Stromal cell of bone marrow (primary cell): ENCODE results near the gene CACNA1A.
"Not testable (repeated sequence)": the region's sequence is repeated elsewhere in the genome, so short reads cannot be mapped to it uniquely, and the experiment has no call there.

ENCODE experiments used
- DNase-seq: peaks from one replicate; pipeline ENCODE4 v3.0.0-alpha.2; 2012; ENCODE audit warnings: low read depth

CACNA1A gene

DNA sequence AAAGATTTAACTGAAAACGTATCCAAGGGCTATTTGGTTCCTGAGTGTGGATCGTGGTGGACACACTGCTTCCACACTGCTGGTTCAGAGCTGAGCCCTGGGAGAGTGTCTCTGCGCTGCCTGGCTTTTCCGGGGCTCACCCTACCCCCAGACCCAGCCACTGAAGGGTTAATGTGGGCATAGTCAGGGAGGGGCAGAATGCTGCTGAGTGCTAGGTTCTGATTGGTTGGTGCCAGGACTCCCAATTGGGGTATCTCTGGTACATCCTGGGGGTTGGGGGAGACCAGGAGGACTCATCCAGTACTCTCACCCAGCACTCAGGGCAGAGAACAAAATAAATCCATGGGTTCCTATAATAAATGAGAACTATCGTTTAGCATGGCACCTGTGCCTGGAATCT is 142.3 kb downstream of the CACNA1A start:
- DNase-seq: no peak

DNA sequence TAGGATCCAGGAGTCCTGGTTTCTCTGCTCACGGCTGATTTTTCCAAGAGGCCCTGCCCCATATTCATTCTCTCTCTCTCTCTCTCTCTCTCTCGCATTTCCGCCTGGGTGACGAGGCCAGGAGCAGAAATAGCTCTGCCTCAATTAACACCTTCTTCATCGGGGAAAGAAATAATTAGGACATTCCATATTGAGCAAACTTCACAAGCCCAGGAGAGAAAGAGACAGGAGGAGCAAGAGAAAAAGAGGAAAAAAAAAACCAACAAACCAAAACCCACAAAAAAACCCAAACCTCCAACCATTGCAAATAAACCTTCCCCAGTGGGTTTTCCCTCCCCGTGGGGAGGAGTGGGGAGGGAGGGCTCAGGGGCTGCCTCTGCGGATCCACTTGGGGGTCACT is 143.0 kb downstream of the CACNA1A start:
- DNase-seq: no peak

DNA sequence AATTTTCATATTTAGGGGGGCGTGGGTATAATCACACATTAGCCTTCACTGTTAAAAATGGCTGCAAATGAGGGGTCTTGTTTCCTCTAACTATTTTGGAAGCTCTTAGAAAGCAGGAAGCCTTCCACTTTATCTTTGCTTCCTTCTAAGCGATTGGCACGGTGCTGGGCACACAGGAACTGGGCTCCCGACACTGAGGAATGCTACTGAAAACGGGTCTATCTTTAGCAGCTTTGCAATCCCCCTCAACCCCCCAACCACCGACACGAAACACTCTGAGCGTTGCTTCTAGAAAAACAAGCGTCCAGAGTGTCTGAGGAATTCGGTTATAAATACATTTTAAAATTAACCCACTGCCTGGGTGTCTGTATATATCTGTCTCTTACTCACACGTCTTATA is 143.6 kb downstream of the CACNA1A start:
- DNase-seq: no peak

- not testable (repeated sequence) for DNase-seq
These were observed 144.6 kb downstream of the CACNA1A start for GRCh38 chr19:13361726-13362125.

- DNase-seq: no peak
These were observed 149.5 kb downstream of the CACNA1A start for GRCh38 chr19:13356686-13357280.

- DNase-seq: no peak
These were observed 150.1 kb downstream of the CACNA1A start for GRCh38 chr19:13356185-13356584.

GRCh38 chr19:13355356-13355755 is 150.9 kb downstream of the CACNA1A start:
- no peak for DNase-seq

- DNase-seq: no peak
These were observed 152.7 kb downstream of the CACNA1A start for GRCh38 chr19:13353625-13354024.

DNA sequence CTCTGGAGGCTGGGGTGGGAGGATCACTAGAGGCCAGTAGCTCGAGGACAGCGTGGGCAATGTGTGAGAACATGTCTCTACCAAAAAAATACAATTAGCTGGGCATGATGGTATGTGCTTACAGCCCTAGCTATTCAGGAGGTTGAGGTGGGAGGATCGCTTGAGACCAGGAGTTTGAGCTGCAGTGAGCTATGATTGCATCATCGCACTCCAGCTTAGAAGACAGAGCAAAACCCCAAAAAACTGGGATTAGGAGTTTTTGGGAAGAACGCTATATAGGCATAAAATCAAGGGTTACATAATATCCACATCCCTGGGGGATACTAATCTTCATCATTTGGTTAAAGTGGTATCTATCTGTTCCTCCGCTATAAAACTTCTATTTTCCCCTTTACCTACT is 155.5 kb downstream of the CACNA1A start:
- DNase-seq: no peak

DNA sequence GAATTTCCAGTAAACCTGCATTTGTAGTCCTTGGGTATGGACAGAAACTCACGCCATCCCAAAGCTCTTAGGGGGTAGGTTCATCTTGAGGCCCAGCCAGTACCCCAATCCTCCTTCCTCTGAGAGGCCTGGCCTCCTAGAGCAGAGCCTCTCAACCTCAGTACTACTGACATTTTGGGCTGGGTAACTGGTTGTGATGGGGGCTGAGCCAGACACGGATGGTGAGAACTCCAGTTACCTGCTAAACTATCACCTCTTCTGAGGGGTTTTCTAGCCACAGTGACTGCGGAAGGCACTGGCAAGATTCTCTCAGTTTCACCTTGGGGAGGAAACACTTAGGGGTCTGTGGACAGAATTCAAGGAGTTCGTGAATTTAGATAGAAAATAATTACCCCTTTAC is 156.2 kb downstream of the CACNA1A start:
- DNase-seq: no peak

- DNase-seq: no peak
These were observed 158.9 kb downstream of the CACNA1A start for GRCh38 chr19:13347367-13347766.

DNA sequence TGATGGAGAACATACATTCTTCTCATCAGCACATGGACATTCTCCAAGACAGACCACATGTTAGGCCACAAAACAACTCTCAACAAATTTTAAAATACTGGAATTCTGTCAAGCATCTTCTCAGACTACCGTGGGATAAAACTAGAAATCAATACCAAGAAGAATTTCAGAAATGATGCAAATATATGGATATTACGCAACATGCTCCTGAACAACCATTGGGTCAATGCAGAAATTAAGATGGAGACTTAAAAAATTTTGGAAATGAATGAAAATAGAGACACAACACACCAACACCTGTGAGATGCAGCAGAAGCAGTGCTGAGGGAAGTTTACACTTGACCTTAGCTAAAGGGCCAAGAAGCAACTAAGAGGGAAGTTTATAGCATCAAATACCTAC is 162.8 kb downstream of the CACNA1A start:
- no peak for DNase-seq

DNA sequence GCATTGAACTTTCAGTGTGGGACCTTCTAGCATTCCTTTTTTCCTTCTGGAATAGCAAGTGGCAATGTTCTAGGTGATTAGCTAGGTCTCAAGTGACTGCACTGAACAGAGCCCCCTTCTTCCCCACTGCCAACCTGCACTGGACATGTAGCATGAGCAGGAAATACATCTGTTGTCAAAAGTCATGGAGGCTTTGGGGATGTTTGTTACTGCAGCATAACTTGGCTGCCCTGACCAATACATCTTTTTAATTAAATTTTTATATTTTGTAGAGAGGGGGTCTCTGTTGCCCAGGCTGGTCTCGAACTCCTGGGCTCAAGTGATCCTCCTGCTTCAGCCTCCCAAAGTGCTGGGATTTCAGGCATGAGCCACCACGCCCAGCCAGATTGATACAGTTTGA is 163.6 kb downstream of the CACNA1A start:
- DNase-seq: no peak

DNA sequence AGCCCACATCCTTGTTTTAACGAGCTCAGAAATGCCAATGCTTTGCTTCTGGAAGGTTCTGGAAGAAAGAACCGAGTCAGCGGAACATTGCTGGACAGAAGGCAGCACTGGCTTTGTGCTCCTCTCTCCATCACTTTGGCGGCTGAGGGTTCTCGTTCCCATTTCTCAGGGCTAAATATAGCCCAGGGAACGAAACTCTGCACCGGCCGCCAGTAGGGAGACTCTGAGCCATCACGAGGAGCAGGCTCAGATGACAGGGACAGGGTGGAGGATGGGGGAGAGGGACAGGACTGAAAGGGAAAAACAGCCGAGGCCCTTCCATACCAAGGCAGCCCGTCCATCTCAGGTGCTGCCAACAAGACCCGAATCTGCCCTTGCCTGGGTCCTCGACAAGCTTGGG is 166.4 kb downstream of the CACNA1A start:
- no peak for DNase-seq

DNA sequence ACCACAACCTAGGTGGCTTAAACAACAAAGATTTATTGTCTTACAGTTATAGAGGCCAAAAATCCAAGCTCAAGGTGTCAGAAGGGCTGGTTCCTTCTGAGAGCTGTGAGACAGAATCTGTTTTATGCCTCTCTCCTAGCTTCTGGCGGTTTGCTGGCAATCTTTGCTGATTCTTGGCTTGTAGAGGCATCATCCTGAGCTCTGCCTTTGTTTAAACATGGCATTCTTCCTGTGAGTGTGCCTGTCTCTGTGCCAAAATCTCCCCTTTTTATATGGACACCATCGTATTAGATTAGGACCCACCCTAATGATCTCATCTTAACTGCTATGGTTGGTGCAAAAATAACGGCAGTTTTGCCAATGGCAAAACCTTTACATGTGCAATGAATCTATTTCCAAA is 169.1 kb downstream of the CACNA1A start:
- no peak for DNase-seq

- DNase-seq: no peak
These were observed 171.3 kb downstream of the CACNA1A start for GRCh38 chr19:13334801-13335481.

- no peak for DNase-seq
These were observed 176.0 kb downstream of the CACNA1A start for GRCh38 chr19:13330285-13330684.

DNA sequence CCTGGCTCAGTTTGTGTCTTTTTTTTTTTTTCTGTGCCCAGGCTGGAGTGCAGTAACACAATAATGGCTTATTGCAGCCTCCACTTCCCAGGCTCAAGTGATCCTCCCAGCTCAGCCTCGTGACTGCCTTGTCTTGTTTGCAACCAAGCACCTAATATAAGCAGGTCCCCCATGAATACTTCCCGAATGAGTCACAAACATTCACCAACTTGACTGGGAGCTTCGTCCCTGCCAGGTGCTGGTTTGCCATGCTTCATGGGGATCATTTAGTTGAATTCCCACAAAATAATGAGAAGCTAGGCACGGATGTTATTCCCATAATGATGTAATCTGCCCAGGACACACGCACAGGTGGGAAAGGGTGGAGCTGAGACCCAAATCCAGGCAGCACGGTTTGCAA is 176.5 kb downstream of the CACNA1A start:
- DNase-seq: no peak

GRCh38 chr19:13328241-13328640 is 178.0 kb downstream of the CACNA1A start:
- DNase-seq: no peak

- DNase-seq: no peak
These were observed 186.8 kb downstream of the CACNA1A start for GRCh38 chr19:13319526-13319925.

DNA sequence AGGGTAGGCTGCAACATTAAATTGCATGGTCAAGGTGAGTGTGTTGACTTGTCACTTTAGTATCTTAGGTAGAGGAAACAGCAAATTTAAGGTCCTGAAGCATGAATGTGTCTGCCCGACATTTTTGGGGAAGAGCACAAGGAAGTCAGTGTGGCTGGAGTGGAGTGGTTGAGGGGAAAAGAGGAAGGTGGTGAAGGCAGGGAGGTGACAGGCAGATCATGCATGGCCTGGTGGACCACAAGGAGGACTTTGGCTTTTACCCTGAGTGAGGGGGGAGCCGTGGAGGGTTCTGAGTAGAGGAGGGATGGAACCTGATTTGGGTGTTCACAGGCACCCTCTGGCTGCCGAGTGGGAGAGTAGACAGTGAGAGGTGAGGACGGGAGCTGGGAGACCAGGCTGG is 188.1 kb downstream of the CACNA1A start:
- no peak for DNase-seq

DNA sequence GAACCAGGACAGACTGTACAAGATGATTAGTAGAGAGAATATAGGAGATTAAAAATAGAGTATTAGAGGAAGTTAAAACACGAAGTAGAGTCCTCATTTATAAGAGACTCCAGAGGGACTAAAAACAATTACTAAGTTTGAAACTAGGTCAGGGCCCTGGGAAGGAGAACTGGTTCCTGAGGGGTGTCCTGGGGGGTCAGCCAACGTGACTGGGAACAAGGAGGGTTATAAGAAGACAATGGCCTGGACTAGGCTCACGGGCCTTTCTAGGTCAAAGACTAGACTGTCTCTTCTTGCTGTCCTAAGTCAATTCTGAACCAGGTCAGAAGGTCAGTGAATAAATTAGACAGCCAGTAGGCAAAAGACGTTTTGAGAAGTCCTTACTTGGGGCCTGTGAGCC is 190.8 kb downstream of the CACNA1A start:
- no peak for DNase-seq

DNA sequence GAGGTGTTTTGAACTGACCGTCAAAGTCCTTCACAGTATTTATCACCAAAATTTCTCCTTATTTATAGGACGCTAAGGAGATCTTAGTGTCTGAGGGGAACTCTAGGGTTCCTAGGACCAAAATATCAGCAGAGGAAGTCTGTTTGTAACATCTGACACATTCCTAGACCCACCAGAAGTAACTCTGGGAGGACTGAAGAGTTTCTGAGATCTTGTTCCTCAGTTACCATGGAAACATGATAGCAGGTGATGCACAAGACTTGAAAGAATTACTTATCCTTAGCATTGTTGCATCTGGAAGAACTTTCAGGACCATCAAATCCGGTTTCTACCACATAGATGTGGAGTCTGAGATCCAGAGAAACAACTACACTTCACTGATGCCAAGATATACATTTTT is 191.5 kb downstream of the CACNA1A start:
- DNase-seq: no peak

DNA sequence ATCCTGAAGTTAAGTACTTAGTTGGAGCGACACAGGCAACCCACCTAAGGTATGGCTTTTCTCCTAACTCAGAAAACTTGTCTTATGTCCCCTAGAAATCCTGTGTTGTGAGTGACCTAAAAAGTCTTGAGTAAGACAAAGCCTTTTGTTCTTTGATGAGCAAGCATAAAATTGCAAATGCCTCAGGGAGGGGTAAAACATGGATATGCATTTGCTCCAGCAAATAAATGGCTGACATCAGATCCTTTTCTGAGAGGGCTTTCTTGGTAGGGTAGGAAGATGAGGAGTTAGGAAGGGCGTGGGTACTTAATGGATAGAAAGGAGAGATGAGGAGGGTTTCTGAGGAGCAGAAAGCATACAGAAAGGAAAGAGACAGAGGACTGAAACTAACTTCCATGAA is 192.4 kb downstream of the CACNA1A start:
- no peak for DNase-seq
